SK-N-MC (cell line): ENCODE results near the gene IPO9.
"Not testable (repeated sequence)": the region's sequence is repeated elsewhere in the genome, so short reads cannot be mapped to it uniquely, and the experiment has no call there.

Experiments
- DNase-seq: peaks from one replicate; pipeline ENCODE4 v3.0.0-alpha.2; 2011; ENCODE audit warnings: low read depth, low spot score
- H3K27ac ChIP-seq: fragments of 200-600 bp; sonication (generic); 2 replicates; pipeline ENCODE4 v1.5.1; 2016; ENCODE audit warnings: mixed run types
- H3K36me3 ChIP-seq: fragments of 200-600 bp; sonication (generic); 2 replicates; pipeline ENCODE4 v1.6.1; 2017; ENCODE audit warnings: antibody characterized with exemption, low read length, mixed read lengths; ENCODE audit not compliant: insufficient read depth
- H3K4me3 ChIP-seq: fragments of 200-600 bp; sonication (generic); 2 replicates; pipeline ENCODE4 v1.5.1; 2016
- H3K9ac ChIP-seq: fragments of 200-600 bp; sonication (generic); 2 replicates; pipeline ENCODE4 v1.8.0; 2017; ENCODE audit warnings: mixed run types, mixed read lengths; ENCODE audit not compliant: insufficient read length
- H3K9me3 ChIP-seq: fragments of 200-600 bp; sonication (generic); 2 replicates; pipeline ENCODE4 v1.6.1; 2017; ENCODE audit warnings: low read depth, mild to moderate bottlenecking, antibody characterized with exemption, low read length, moderate library complexity, mixed read lengths
- EZH2 ChIP-seq: fragments of 200-600 bp; sonication (generic); IDR thresholded peaks from one replicate; pipeline ENCODE4 v1.6.1; 2017; ENCODE audit warnings: antibody characterized with exemption
- FOXP2 ChIP-seq: optimal IDR thresholded peaks from 2 replicates; pipeline ENCODE3; 2011; ENCODE audit warnings: mild to moderate bottlenecking, moderate library complexity; ENCODE audit not compliant: insufficient read depth; ENCODE audit errors: extremely low read length, control extremely low read depth
- POLR2AphosphoS5 ChIP-seq: IDR thresholded peaks from 2 replicates; pipeline ENCODE4 v1.6.1; 2012; ENCODE audit warnings: mild to moderate bottlenecking, low read depth, low read length, borderline replicate concordance

Gene IPO9

GRCh38 chr1:201900476-201900875, 71.5 kb downstream of the IPO9 start:
- no peak for DNase-seq
- H3K27ac ChIP-seq: no peak overlapping the region
- TF ChIP-seq EZH2 (no peak), FOXP2 (no peak), POLR2AphosphoS5 (no peak)
- H3K9ac ChIP-seq: no peak overlapping the region
- H3K4me3 ChIP-seq: no peak overlapping the region
- H3K36me3 ChIP-seq: no peaks in the 10 kb centered on the region
- no peaks in the 10 kb centered on the region for H3K9me3 ChIP-seq

DNA sequence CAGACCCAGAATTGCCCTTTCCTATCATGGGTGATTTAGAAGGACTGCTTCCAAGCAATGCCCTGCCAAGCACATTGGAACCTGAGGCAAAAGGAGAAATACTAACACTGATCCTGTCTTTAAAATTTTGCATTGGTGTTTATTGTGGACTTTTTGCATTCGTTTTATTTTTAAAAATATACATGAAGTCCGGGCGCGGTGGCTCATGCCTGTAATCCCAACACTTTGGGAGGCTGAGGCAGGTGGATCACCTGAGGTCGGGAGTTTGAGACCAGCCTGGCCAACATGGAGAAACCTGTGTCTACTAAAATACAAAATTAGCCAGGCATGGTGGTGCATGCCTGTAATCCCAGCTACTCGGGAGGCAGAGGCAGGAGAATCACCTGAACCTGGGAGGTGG, 72.1 kb downstream of the IPO9 start:
- not testable (repeated sequence) for H3K4me3 ChIP-seq, DNase-seq, H3K27ac ChIP-seq, H3K9ac ChIP-seq, H3K9me3 ChIP-seq, H3K36me3 ChIP-seq

- TF ChIP-seq POLR2AphosphoS5 (no peak), FOXP2 (no peak), EZH2 (no peak)
- H3K27ac ChIP-seq: no peak overlapping the region
- no peaks in the 10 kb centered on the region for H3K36me3 ChIP-seq
- no peaks in the 10 kb centered on the region for H3K9me3 ChIP-seq
- H3K9ac ChIP-seq: no peak overlapping the region
- no peak for DNase-seq
- no peak overlapping the region for H3K4me3 ChIP-seq
Observed at GRCh38 chr1:201902198-201902597, 73.2 kb downstream of the IPO9 start.

DNA sequence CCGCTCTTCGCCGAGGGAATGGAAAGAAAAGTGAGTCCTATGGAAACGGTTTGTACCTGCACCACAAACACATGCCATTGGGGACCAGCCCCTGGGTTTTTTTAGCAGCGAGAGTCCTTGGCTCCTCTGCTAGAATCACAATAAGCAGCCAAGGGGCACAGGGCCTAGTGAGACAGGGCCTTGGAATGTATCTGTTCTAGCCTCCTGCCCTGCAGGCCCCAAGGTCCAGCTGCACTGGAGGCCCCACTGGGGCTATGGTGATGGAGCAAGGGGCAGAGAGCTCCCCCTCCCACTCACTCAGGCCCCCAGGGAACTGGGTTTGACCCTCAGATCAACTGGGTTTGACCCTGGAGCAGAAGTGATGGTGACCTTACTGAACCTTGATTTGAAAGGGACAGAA, 74.2 kb downstream of the IPO9 start:
- Histone ChIP-seq H3K9me3 (no peaks in the 10 kb centered on the region), H3K4me3 (no peak overlapping the region), H3K27ac (no peak overlapping the region), H3K9ac (no peak overlapping the region), H3K36me3 (no peaks in the 10 kb centered on the region)
- no peak for TF ChIP-seq POLR2AphosphoS5
- TF ChIP-seq FOXP2: no peak
- TF ChIP-seq EZH2: no peak
- no peak for DNase-seq

GRCh38 chr1:201904579-201904978, 75.6 kb downstream of the IPO9 start:
- Histone ChIP-seq H3K36me3 (no peaks in the 10 kb centered on the region), H3K9me3 (no peaks in the 10 kb centered on the region), H3K27ac (0 out of 2 replicates have a peak overlapping the region, but pooled peaks have one; percentile 19), H3K4me3 (no peak overlapping the region), H3K9ac (no peak overlapping the region)
- no peak for DNase-seq
- TF ChIP-seq FOXP2: no peak
- no peak for TF ChIP-seq EZH2
- no peak for TF ChIP-seq POLR2AphosphoS5

DNA sequence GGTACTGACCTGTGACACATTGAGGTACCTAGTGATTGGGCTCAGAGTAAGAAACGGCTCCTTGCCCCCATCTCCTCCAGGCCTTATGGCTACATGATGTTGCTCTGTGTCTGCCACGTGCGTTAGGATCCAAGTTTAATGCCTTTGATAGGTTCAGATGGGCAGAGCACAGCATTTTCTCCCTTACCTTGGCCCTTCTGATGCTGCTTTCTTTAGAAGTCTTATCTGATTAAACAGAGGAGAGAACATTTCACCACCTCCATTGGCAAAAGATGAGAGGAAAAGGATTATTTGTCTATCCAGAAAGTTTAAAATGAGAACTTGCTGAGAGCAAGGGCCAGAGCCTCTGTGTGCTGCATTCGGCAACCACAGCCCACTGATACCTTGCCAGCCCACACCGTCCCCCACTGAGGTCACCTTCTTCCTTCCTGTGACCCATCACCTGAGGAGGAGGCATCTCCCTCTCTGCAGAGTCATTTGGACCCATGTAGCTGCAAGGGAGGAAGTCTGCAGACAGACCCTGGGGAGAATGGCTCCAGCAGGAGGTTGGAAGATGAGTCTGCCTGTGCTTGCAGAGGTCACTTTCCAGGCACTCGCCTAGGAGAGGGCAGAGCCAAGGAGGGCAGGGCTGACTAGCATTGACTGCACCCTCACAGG, 76.4 kb downstream of the IPO9 start:
- no peak for DNase-seq
- no peak overlapping the region for H3K27ac ChIP-seq
- no peak overlapping the region for H3K9ac ChIP-seq
- H3K4me3 ChIP-seq: no peak overlapping the region
- no peaks in the 10 kb centered on the region for H3K36me3 ChIP-seq
- no peaks in the 10 kb centered on the region for H3K9me3 ChIP-seq
- TF ChIP-seq EZH2 (no peak), POLR2AphosphoS5 (no peak), FOXP2 (no peak)

DNA sequence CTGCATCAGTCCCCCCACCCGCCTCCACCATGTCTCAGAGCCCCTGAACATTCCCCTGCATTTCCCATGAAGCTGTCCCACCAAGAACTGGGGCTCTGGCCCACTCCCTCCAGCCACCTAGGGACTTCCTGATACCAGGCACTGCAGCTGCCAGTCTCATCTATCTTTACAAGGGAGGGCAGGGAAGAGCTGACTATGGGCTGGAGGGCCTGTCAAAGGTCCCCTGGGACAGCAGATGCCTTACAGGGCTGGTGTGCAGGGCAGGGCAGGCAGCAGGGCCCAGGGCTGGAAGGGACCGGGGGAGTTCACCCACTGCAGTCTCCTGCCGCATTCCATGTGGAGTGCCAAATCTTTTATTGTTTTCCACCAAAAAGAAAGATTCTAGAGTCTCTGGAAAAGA, 77.4 kb downstream of the IPO9 start:
- no peaks in the 10 kb centered on the region for H3K9me3 ChIP-seq
- TF ChIP-seq EZH2: no peak
- TF ChIP-seq FOXP2: no peak
- no peak for TF ChIP-seq POLR2AphosphoS5
- H3K36me3 ChIP-seq: no peaks in the 10 kb centered on the region
- DNase-seq: no peak
- no peak overlapping the region for H3K9ac ChIP-seq
- no peak overlapping the region for H3K27ac ChIP-seq
- H3K4me3 ChIP-seq: no peak overlapping the region

DNA sequence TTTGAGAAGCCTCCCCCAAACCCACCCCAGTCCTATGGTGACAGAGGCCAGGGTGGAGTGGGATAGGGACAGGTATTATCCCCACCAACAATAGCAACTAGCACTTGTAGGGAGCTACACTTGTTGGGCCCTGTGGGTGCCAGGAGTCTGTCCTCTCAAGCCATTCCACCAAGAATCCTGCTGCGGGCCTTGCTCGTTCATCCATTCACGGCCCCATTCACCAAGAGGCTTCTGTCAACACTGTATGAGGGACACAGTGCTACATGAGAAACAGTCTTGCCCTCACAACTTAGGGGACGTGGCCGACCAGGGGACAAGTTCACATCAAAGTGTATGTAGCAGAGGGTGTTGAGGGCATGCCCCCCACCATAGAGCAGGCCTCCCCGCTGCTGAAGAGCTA, 78.7 kb downstream of the IPO9 start:
- Histone ChIP-seq H3K27ac (no peak overlapping the region), H3K9ac (no peak overlapping the region), H3K36me3 (no peaks in the 10 kb centered on the region), H3K4me3 (no peak overlapping the region), H3K9me3 (no peaks in the 10 kb centered on the region)
- no peak for DNase-seq
- TF ChIP-seq POLR2AphosphoS5 (no peak), FOXP2 (no peak)

GRCh38 chr1:201911826-201912571, 83.0 kb downstream of the IPO9 start:
- Histone ChIP-seq H3K4me3 (no peak overlapping the region), H3K27ac (peak overlapping the region; percentile 19; the same call in 1 of the 2 replicates), H3K9ac (no peak overlapping the region), H3K9me3 (no peaks in the 10 kb centered on the region), H3K36me3 (no peaks in the 10 kb centered on the region)
- TF ChIP-seq FOXP2: no peak
- TF ChIP-seq EZH2: no peak
- no peak for TF ChIP-seq POLR2AphosphoS5
- no peak for DNase-seq
